Smooth muscle cell (in vitro differentiated cells): ENCODE results near the gene DNM1L. TPM values are rescaled to one million over a fixed set of nuclear protein-coding genes. Genes with fewer than 3 reads are reported as not detected.

Experiments
- DNase-seq: peaks from one replicate; lab custom pipeline; 2025; ENCODE audit not compliant: unreplicated experiment; lab: John Stamatoyannopoulos, UW
- H2AFZ ChIP-seq: fragments of 200-600 bp; sonication (generic); 2 replicates; pipeline ENCODE4 v1.6.0; 2016; ENCODE audit warnings: antibody characterized with exemption, low read depth, mild to moderate bottlenecking
- H3F3A ChIP-seq: fragments of 200-600 bp; sonication (generic); 2 replicates; pipeline ENCODE4 v1.6.0; 2017; ENCODE audit warnings: antibody characterized with exemption, low read depth
- H3K27ac ChIP-seq: fragments of 200-600 bp; sonication (generic); 2 replicates; pipeline ENCODE4 v1.5.1; 2016; ENCODE audit warnings: low read depth, mild to moderate bottlenecking
- H3K27me3 ChIP-seq: fragments of 200-600 bp; sonication (generic); 2 replicates; pipeline ENCODE4 v1.6.1; 2016; ENCODE audit warnings: low read depth, mild to moderate bottlenecking
- H3K36me3 ChIP-seq: fragments of 200-600 bp; sonication (generic); 2 replicates; pipeline ENCODE4 v1.5.1; 2016; ENCODE audit warnings: low read depth
- H3K4me1 ChIP-seq: fragments of 200-600 bp; sonication (generic); 2 replicates; pipeline ENCODE4 v1.5.1; 2016; ENCODE audit warnings: low read depth
- H3K4me2 ChIP-seq: fragments of 200-600 bp; sonication (generic); 2 replicates; pipeline ENCODE4 v1.6.0; 2016; ENCODE audit warnings: mild to moderate bottlenecking
- H3K4me3 ChIP-seq: fragments of 200-600 bp; sonication (generic); 2 replicates; pipeline ENCODE4 v1.5.1; 2016; ENCODE audit warnings: mild to moderate bottlenecking
- H3K79me2 ChIP-seq: fragments of 200-600 bp; sonication (generic); 2 replicates; pipeline ENCODE4 v1.6.0; 2016; ENCODE audit warnings: low read depth, mild to moderate bottlenecking
- H3K9ac ChIP-seq: fragments of 200-600 bp; sonication (generic); 2 replicates; pipeline ENCODE4 v1.6.0; 2016; ENCODE audit warnings: low read depth
- H3K9me3 ChIP-seq: fragments of 200-600 bp; sonication (generic); replicated peaks from 2 replicates; pipeline ENCODE4 v1.5.1; 2016; ENCODE audit warnings: low read depth
- H4K20me1 ChIP-seq: fragments of 200-600 bp; sonication (generic); 2 replicates; pipeline ENCODE4 v1.6.0; 2016; ENCODE audit warnings: low read depth
- WGBS: methylation state at CpG from one replicate; pipeline ENCODE4 v1.1.7; 2016; ENCODE audit warnings: low lambda C conversion rate; 5-methylcytosine and 5-hydroxymethylcytosine counted together
- polyA plus RNA-seq: library from polyadenylated mRNA; unstranded; fragments of >200 nt; fragmentation: Nextera tagmentation; extraction: Ambion mirVana; gene quantifications from 2 replicates; pipeline ENCODE4 v1.2.1, GENCODE V29; 2016
- total RNA-seq: library from RNA; depleted of rRNA; stranded (reverse); fragments of >200 nt; gene quantifications from 2 replicates; pipeline ENCODE4 v1.2.3, GENCODE V29; 2014
- TF ChIP-seq, protein P1 (sequence below): fragments of 200-600 bp; sonication (generic); IDR thresholded peaks from 2 replicates; pipeline ENCODE4 v1.5.1; 2017; ENCODE audit warnings: borderline replicate concordance, mild to moderate bottlenecking, antibody characterized with exemption; ENCODE audit not compliant: insufficient read depth, poor library complexity, severe bottlenecking

Gene DNM1L
- total and polyA plus RNA-seq, 2 experiments from 2014 or later: 33.6 to 56.3 TPM

DNA sequence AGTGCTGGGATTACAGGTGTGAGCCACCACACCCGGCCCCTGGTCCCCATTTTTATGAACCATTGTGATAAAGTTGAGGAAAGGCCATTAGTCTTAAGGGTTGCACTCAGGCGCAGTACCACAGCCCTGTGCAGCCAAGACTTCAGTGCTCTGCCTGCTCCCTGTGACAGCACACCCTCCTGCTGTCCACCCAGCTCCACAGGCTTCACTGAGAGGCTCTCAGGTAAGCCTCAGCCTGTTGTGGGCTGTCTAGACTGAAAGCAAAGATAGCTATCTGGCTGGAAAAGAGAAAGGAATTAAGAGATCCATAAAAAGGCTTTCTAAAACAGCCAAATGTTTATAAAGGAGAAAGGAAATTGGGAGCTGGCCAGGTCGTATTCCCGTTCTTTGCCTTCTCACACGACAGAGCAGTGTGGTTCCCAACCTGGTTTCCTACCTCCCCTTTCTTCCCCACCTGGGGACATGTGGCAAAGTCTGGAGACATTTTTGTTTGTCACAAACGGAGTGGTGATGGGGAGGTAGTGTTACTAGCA is 19.1 kb upstream of the DNM1L start:
- WGBS: 57% methylated on average over 6 of the region's 6 CpGs
- H2AFZ ChIP-seq: no peak overlapping the region

DNA sequence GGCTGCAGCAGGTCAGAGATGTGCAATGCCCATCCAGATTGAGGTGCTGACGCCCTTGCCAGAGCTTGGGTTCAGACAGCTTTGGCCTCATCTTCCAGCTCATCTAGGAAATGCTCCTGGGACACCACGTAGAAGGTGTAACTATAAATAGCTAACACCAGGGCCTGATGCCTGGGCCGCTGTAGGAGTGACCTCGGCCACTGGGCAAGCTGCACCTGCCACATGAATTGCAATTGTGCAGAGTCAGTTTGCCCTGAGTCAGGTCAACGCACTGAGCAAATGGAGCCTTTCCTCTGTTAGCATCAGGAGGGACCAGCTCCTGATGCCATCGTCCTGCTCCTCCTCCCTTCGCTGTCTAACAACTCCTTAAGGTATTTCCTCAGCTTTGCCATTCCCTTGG is 17.4 kb upstream of the DNM1L start:
- Histone ChIP-seq H3K4me3 (no peak overlapping the region), H4K20me1 (no peaks in the 10 kb centered on the region), H3K36me3 (no peaks in the 10 kb centered on the region), H3K9ac (no peak overlapping the region), H3K4me2 (no peak overlapping the region), H3K27ac (no peak overlapping the region), H3K9me3 (no peaks in the 10 kb centered on the region), H3K4me1 (no peaks in the 10 kb centered on the region), H3F3A (no peaks in the 10 kb centered on the region), H3K27me3 (no peaks in the 10 kb centered on the region), H3K79me2 (no peaks in the 10 kb centered on the region), H2AFZ (no peak overlapping the region)
- 95% methylated on average over 7 of the region's 7 CpGs for WGBS
- TF ChIP-seq, protein P1, sequence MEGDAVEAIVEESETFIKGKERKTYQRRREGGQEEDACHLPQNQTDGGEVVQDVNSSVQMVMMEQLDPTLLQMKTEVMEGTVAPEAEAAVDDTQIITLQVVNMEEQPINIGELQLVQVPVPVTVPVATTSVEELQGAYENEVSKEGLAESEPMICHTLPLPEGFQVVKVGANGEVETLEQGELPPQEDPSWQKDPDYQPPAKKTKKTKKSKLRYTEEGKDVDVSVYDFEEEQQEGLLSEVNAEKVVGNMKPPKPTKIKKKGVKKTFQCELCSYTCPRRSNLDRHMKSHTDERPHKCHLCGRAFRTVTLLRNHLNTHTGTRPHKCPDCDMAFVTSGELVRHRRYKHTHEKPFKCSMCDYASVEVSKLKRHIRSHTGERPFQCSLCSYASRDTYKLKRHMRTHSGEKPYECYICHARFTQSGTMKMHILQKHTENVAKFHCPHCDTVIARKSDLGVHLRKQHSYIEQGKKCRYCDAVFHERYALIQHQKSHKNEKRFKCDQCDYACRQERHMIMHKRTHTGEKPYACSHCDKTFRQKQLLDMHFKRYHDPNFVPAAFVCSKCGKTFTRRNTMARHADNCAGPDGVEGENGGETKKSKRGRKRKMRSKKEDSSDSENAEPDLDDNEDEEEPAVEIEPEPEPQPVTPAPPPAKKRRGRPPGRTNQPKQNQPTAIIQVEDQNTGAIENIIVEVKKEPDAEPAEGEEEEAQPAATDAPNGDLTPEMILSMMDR: no peak
- DNase-seq: no peak

More for the DNA sequence above, 19.1 kb upstream of the DNM1L start:
- DNase-seq: no peak
- TF ChIP-seq, protein P1: no peak
- Histone ChIP-seq H3K4me3 (no peak overlapping the region), H3K9ac (no peak overlapping the region), H3K4me2 (no peak overlapping the region), H3K27ac (no peak overlapping the region), H3K27me3 (no peaks in the 10 kb centered on the region), H4K20me1 (no peaks in the 10 kb centered on the region), H3F3A (no peaks in the 10 kb centered on the region), H3K79me2 (no peaks in the 10 kb centered on the region), H3K36me3 (no peaks in the 10 kb centered on the region), H3K9me3 (no peaks in the 10 kb centered on the region), H3K4me1 (no peaks in the 10 kb centered on the region)

DNA sequence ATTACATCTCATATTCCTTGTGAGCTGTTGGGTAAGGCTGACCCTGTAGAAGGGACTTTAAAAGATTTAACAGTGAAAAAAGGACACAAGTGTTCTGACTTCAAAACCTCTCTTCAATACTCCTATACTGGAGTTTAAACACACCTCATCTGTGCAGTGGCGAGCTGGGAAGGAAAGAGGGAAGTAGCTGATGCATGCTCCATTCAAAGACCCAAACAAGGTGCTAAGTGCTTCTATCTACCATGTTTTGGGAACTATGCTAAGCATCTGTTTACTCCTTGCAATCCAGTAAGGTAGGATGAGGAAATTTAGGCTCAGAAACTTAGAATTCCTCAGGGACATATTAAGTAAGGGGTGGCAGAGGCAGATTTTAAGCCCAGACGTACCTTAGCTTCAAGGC is 16.4 kb upstream of the DNM1L start:
- WGBS: 91% methylated on average over 2 of the region's 2 CpGs
- H3K36me3 ChIP-seq: no peaks in the 10 kb centered on the region
- no peaks in the 10 kb centered on the region for H3K79me2 ChIP-seq
- no peaks in the 10 kb centered on the region for H3K9me3 ChIP-seq
- TF ChIP-seq, protein P1: no peak
- H3K4me2 ChIP-seq: no peak overlapping the region
- no peak overlapping the region for H3K9ac ChIP-seq
- DNase-seq: no peak
- H3K27me3 ChIP-seq: no peaks in the 10 kb centered on the region
- H4K20me1 ChIP-seq: no peaks in the 10 kb centered on the region
- H3K4me3 ChIP-seq: no peak overlapping the region
- H3F3A ChIP-seq: no peaks in the 10 kb centered on the region
- no peaks in the 10 kb centered on the region for H3K4me1 ChIP-seq
- H3K27ac ChIP-seq: no peak overlapping the region
- H2AFZ ChIP-seq: no peak overlapping the region

DNA sequence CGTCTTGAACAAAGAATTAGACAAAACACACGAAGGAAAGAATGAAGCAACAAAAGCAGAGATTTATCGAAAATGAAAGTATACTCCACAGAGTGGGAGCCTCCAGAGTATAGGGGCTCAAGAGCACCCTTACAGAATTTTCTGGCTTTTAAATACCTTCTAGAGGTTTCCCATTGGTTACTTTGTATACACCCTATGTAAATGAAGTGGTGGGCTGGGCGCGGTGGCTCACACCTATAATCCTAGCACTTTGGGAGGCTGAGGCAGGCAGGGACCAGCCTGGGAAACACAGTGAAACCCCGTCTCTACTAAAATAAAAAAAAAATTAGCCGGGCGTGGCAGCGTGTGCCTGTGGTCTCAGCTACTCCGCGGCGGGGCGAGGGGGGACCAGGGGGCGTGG is 13.1 kb upstream of the DNM1L start:
- TF ChIP-seq, protein P1: no peak
- no peak for DNase-seq
- no peaks in the 10 kb centered on the region for H3K79me2 ChIP-seq
- no peaks in the 10 kb centered on the region for H3K4me1 ChIP-seq
- H3K4me2 ChIP-seq: no peak overlapping the region
- no peak overlapping the region for H3K4me3 ChIP-seq
- H3K27me3 ChIP-seq: no peaks in the 10 kb centered on the region
- H3K36me3 ChIP-seq: no peaks in the 10 kb centered on the region
- H2AFZ ChIP-seq: no peak overlapping the region
- 87% methylated on average over 14 of the region's 14 CpGs for WGBS
- no peaks in the 10 kb centered on the region for H3F3A ChIP-seq
- no peak overlapping the region for H3K27ac ChIP-seq
- H4K20me1 ChIP-seq: no peaks in the 10 kb centered on the region
- no peak overlapping the region for H3K9ac ChIP-seq
- no peaks in the 10 kb centered on the region for H3K9me3 ChIP-seq
